GM23338 (cell line): Measurements from ENCODE around the gene PRUNE1. TPM values are rescaled to one million over a fixed set of nuclear protein-coding genes. Genes with fewer than 3 reads are reported as not detected.

Experiments
- ATAC-seq: fragments of 200-7000 bp; cut with Tn5 transposase; 3 replicates; pipeline ENCODE4 v1.9.1; 2020
- DNase-seq: peaks from one replicate; pipeline ENCODE4 v3.0.0-alpha.2; 2015; ENCODE audit warnings: low spot score
- H2AFZ ChIP-seq: fragments of 200-600 bp; sonication (generic); 2 replicates; pipeline ENCODE4 v1.8.0; 2016; ENCODE audit warnings: antibody characterized with exemption, mild to moderate bottlenecking, moderate library complexity
- H3F3A ChIP-seq: fragments of 200-600 bp; sonication (generic); replicated peaks from 2 replicates; pipeline ENCODE4 v1.8.0; 2017; ENCODE audit warnings: antibody characterized with exemption, mixed run types, low read depth
- H3K27ac ChIP-seq: fragments of 200-600 bp; sonication (generic); 2 replicates; pipeline ENCODE4 v1.6.1; 2016; ENCODE audit warnings: low read depth
- H3K27me3 ChIP-seq: fragments of 200-600 bp; sonication (generic); 2 replicates; pipeline ENCODE4 v1.8.0; 2016; ENCODE audit warnings: mild to moderate bottlenecking, mixed run types, moderate library complexity; ENCODE audit not compliant: insufficient read depth
- H3K36me3 ChIP-seq: fragments of 200-600 bp; sonication (generic); 2 replicates; pipeline ENCODE4 v1.8.0; 2016; ENCODE audit warnings: mild to moderate bottlenecking; ENCODE audit not compliant: insufficient read depth
- H3K4me1 ChIP-seq: fragments of 200-600 bp; sonication (generic); 2 replicates; pipeline ENCODE4 v1.8.0; 2016; ENCODE audit warnings: mild to moderate bottlenecking, moderate library complexity; ENCODE audit not compliant: insufficient read depth
- H3K4me2 ChIP-seq: fragments of 200-600 bp; sonication (generic); 2 replicates; pipeline ENCODE4 v1.7.1; 2017; ENCODE audit warnings: mixed run types
- H3K4me3 ChIP-seq: fragments of 200-600 bp; sonication (generic); 2 replicates; pipeline ENCODE4 v1.6.1; 2016; ENCODE audit warnings: mixed run types
- H3K79me2 ChIP-seq: fragments of 200-600 bp; sonication (generic); replicated peaks from 2 replicates; pipeline ENCODE4 v1.8.0; 2017; ENCODE audit warnings: mild to moderate bottlenecking; ENCODE audit not compliant: insufficient read depth
- H3K9me2 ChIP-seq: fragments of 200-600 bp; sonication (generic); 2 replicates; pipeline ENCODE4 v1.8.0; 2017; ENCODE audit not compliant: insufficient read depth
- H4K20me1 ChIP-seq: fragments of 200-600 bp; sonication (generic); replicated peaks from 2 replicates; pipeline ENCODE4 v1.8.0; 2017; ENCODE audit warnings: mild to moderate bottlenecking; ENCODE audit not compliant: insufficient read depth
- H3K27ac Mint-ChIP-seq: 2 replicates; pipeline ENCODE4 v1.8.0; 2020; ENCODE audit warnings: inconsistent platforms, mild to moderate bottlenecking, moderate library complexity, mixed read lengths
- H3K27me3 Mint-ChIP-seq: 3 replicates; pipeline ENCODE4 v1.8.0; 2022; ENCODE audit warnings: low read depth, mild to moderate bottlenecking, moderate library complexity, mixed read lengths, inconsistent platforms; ENCODE audit not compliant: insufficient read depth, poor library complexity
- H3K36me3 Mint-ChIP-seq: 3 replicates; pipeline ENCODE4 v1.8.0; 2021; ENCODE audit warnings: low read depth, mild to moderate bottlenecking, inconsistent platforms, moderate library complexity, mixed read lengths
- H3K4me1 Mint-ChIP-seq: 3 replicates; pipeline ENCODE4 v1.8.0; 2020; ENCODE audit warnings: mild to moderate bottlenecking, inconsistent platforms, mixed read lengths
- H3K4me3 Mint-ChIP-seq: 3 replicates; pipeline ENCODE4 v1.8.0; 2021; ENCODE audit warnings: moderate library complexity, mild to moderate bottlenecking, inconsistent platforms, mixed read lengths
- H3K9me3 Mint-ChIP-seq: 3 replicates; pipeline ENCODE4 v1.8.0; 2020; ENCODE audit warnings: moderate library complexity, mild to moderate bottlenecking, inconsistent platforms, mixed read lengths
- CREB1 ChIP-seq: fragments of 250-450 bp; sonication (Bioruptor Pico); IDR thresholded peaks from 2 replicates; pipeline ENCODE4 v1.5.0; 2020; ENCODE audit warnings: low read depth, mild to moderate bottlenecking, moderate library complexity
- STAT1 ChIP-seq: IDR thresholded peaks from one replicate; pipeline ENCODE4 v1.6.1; 2016; ENCODE audit warnings: antibody characterized with exemption; ENCODE audit not compliant: unreplicated experiment
- polyA plus RNA-seq: library from polyadenylated mRNA; unstranded; fragments of >200 nt; fragmentation: Nextera tagmentation; extraction: Ambion mirVana; gene quantifications from 2 replicates; pipeline ENCODE4 v1.2.1, GENCODE V29; 2016
- total RNA-seq: library from RNA; depleted of rRNA; stranded (reverse); fragments of >200 nt; shearing (Covaris generic); gene quantifications from 2 replicates; pipeline ENCODE4 v1.2.3, GENCODE V29; 2014
- TF ChIP-seq, protein P1 (sequence below), 2 experiments: fragments of 200-600 bp in 1 of 2; sonication (generic) in 1 of 2; conservative IDR thresholded peaks; 2 replicates each; pipeline versions ENCODE4 v1.5.1 to v1.6.1; 2016 to 2017; ENCODE audit warnings: antibody characterized with exemption in 2 of 2, low read depth in 2 of 2, mild to moderate bottlenecking in 2 of 2, moderate library complexity in 1 of 2
- TF ChIP-seq, protein P2 (sequence below): IDR thresholded peaks from one replicate; pipeline ENCODE4 v1.6.1; 2018; ENCODE audit warnings: antibody characterized with exemption; ENCODE audit not compliant: unreplicated experiment
- TF ChIP-seq, protein P3 (sequence below): IDR thresholded peaks from 2 replicates; pipeline ENCODE4 v1.6.1; 2016; ENCODE audit warnings: antibody characterized with exemption

The PRUNE1 gene
- total and polyA plus RNA-seq, 2 experiments from 2014 or later, result 14.7 to 33.2 TPM

DNA sequence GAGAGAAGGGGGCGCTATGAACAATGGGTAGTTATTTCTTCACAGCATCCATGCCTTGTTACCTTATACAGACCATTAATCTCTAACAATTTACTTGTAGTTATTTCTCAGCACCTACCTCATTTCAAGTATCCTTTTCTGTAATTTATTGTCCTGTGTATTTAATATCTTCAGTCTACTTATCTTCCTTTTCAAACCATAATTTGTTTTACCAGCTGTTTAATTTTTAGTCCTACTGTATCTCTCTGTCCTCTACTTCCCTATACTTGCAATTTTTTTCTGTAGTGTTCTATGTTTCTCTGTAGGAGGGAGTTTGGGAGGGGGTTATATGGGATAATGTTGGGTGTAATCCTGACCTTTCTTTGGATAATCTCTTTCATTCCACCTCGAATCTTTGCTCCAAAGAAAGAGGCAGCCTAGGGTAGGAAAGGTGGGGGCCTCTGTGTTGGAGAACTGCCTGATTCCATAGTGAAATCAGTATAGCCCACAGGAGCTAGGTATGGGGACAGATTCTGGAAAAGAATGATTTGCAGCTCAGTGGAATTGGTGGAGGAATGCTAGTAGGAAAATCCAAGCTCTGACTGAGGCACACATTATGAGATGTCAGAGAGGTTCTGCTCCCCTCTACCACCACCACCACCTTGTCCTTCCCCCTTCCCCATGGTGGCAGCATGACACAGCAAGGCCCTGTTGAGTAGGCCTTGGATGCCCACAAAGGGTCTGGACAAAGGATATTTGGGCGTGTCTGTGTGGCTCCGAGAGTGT is 52.6 kb downstream of the PRUNE1 start:
- Histone ChIP-seq H3K4me2 (peak overlapping the region; percentile 87), H4K20me1 (peaks cover 19% of the 10 kb centered on the region), H3K27ac (peak overlapping the region; percentile 86), H3K79me2 (peaks cover 90% of the 10 kb centered on the region), H3K27me3 (no peaks in the 10 kb centered on the region), H2AFZ (0 out of 2 replicates have a peak overlapping the region, but pooled peaks have one; percentile 33), H3F3A (peaks cover 10% of the 10 kb centered on the region; the same call in 1 of the 2 replicates), H3K9me2 (no peaks in the 10 kb centered on the region), H3K4me1 (peaks cover 29% of the 10 kb centered on the region), H3K36me3 (peaks cover 3% of the 10 kb centered on the region; the same call in 1 of the 2 replicates), H3K4me3 (peak overlapping the region; percentile 72)
- no peak for ATAC-seq
- no peak for DNase-seq
- Mint-ChIP-seq H3K27ac (peak overlapping the region; percentile 93), H3K9me3 (no peaks in the 10 kb centered on the region), H3K4me3 (peak overlapping the region; percentile 90), H3K36me3 (peaks cover 36% of the 10 kb centered on the region), H3K27me3 (peaks cover 19% of the 10 kb centered on the region), H3K4me1 (peaks cover 46% of the 10 kb centered on the region)
- TF ChIP-seq, protein P1, sequence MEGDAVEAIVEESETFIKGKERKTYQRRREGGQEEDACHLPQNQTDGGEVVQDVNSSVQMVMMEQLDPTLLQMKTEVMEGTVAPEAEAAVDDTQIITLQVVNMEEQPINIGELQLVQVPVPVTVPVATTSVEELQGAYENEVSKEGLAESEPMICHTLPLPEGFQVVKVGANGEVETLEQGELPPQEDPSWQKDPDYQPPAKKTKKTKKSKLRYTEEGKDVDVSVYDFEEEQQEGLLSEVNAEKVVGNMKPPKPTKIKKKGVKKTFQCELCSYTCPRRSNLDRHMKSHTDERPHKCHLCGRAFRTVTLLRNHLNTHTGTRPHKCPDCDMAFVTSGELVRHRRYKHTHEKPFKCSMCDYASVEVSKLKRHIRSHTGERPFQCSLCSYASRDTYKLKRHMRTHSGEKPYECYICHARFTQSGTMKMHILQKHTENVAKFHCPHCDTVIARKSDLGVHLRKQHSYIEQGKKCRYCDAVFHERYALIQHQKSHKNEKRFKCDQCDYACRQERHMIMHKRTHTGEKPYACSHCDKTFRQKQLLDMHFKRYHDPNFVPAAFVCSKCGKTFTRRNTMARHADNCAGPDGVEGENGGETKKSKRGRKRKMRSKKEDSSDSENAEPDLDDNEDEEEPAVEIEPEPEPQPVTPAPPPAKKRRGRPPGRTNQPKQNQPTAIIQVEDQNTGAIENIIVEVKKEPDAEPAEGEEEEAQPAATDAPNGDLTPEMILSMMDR (conservative IDR thresholded peaks at IDR 0.05; ENCODE audit: low read depth in 2 of 2), result peak in 1 of 2 experiments; percentile 24; a peak in 1 of 4 replicates
- TF ChIP-seq, protein P2, sequence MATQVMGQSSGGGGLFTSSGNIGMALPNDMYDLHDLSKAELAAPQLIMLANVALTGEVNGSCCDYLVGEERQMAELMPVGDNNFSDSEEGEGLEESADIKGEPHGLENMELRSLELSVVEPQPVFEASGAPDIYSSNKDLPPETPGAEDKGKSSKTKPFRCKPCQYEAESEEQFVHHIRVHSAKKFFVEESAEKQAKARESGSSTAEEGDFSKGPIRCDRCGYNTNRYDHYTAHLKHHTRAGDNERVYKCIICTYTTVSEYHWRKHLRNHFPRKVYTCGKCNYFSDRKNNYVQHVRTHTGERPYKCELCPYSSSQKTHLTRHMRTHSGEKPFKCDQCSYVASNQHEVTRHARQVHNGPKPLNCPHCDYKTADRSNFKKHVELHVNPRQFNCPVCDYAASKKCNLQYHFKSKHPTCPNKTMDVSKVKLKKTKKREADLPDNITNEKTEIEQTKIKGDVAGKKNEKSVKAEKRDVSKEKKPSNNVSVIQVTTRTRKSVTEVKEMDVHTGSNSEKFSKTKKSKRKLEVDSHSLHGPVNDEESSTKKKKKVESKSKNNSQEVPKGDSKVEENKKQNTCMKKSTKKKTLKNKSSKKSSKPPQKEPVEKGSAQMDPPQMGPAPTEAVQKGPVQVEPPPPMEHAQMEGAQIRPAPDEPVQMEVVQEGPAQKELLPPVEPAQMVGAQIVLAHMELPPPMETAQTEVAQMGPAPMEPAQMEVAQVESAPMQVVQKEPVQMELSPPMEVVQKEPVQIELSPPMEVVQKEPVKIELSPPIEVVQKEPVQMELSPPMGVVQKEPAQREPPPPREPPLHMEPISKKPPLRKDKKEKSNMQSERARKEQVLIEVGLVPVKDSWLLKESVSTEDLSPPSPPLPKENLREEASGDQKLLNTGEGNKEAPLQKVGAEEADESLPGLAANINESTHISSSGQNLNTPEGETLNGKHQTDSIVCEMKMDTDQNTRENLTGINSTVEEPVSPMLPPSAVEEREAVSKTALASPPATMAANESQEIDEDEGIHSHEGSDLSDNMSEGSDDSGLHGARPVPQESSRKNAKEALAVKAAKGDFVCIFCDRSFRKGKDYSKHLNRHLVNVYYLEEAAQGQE, result no peak

DNA sequence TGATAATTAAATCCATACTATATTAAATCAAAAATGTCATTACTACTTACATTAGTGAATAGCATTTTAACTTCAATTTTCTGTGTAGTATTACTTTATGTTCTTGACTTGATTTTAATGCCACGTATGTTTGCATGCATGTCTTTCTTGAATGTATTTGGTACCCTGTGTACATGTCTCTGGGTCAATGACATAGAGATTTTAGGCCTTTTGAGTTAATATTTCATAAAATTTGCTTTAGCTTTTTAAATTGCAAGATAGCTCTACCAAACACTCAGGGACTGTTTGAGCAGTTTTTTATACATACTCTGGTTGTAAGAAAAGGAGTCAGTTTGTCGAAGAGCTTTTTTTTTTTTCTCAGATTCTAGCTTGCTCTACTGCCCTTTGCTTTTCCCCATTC is 53.5 kb downstream of the PRUNE1 start:
- Histone ChIP-seq H3K27me3 (no peaks in the 10 kb centered on the region), H3K27ac (0 out of 2 replicates have a peak overlapping the region, but pooled peaks have one; percentile 3), H3K4me2 (peak overlapping the region; percentile 87), H3K4me1 (peaks cover 29% of the 10 kb centered on the region), H3K9me2 (no peaks in the 10 kb centered on the region), H2AFZ (no peak overlapping the region), H3F3A (peaks cover 7% of the 10 kb centered on the region; the same call in 1 of the 2 replicates), H3K79me2 (peaks cover 86% of the 10 kb centered on the region), H4K20me1 (peaks cover 14% of the 10 kb centered on the region; the same call in 1 of the 2 replicates), H3K4me3 (peak overlapping the region; percentile 72), H3K36me3 (no peaks in the 10 kb centered on the region)
- ATAC-seq (no peak), DNase-seq (no peak)
- no peaks in the 10 kb centered on the region for H3K9me3 Mint-ChIP-seq
- peak overlapping the region; percentile 90 for H3K4me3 Mint-ChIP-seq
- peaks cover 34% of the 10 kb centered on the region for H3K36me3 Mint-ChIP-seq
- H3K4me1 Mint-ChIP-seq, result peaks cover 40% of the 10 kb centered on the region
- H3K27me3 Mint-ChIP-seq, result peaks cover 17% of the 10 kb centered on the region
- H3K27ac Mint-ChIP-seq, result peak overlapping the region; percentile 93; the same call in 1 of the 2 replicates
- TF ChIP-seq, protein P3, sequence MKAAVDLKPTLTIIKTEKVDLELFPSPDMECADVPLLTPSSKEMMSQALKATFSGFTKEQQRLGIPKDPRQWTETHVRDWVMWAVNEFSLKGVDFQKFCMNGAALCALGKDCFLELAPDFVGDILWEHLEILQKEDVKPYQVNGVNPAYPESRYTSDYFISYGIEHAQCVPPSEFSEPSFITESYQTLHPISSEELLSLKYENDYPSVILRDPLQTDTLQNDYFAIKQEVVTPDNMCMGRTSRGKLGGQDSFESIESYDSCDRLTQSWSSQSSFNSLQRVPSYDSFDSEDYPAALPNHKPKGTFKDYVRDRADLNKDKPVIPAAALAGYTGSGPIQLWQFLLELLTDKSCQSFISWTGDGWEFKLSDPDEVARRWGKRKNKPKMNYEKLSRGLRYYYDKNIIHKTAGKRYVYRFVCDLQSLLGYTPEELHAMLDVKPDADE, result no peak
- TF ChIP-seq CREB1, result no peak
- TF ChIP-seq, protein P1 (conservative IDR thresholded peaks at IDR 0.05; ENCODE audit: low read depth in 2 of 2), result no peak
- no peak for TF ChIP-seq STAT1
